Stimulated activated CD4-positive, alpha-beta T cell treated with anti-CD3 and anti-CD28 coated beads, TNF-alpha, amount 100 ng/mL, for 48 hours (primary cell): Measurements from ENCODE around the gene MTA1.

Source experiments
- DNase-seq, 3 donors: peaks; one replicate each; pipeline ENCODE4 v3.0.0-alpha.2; 2020; ENCODE audit warnings: low read depth in 3 of 3

Gene MTA1

GRCh38 chr14:105476097-105476830 is 56.6 kb downstream of the MTA1 start:
- DNase-seq, result no peak

- no peak for DNase-seq
These were observed 57.4 kb downstream of the MTA1 start for GRCh38 chr14:105476831-105477659.

- no peak for DNase-seq
These were observed 58.2 kb downstream of the MTA1 start for GRCh38 chr14:105477660-105478397.

- no peak for DNase-seq
These were observed 59.0 kb downstream of the MTA1 start for GRCh38 chr14:105478398-105479251.

- no peak for DNase-seq
These were observed 60.0 kb downstream of the MTA1 start for GRCh38 chr14:105479431-105480158.

- no peak for DNase-seq
These were observed 60.6 kb downstream of the MTA1 start for GRCh38 chr14:105480199-105480746.

- peak; percentile 79 to 87 (median 85) for DNase-seq
These were observed 61.5 kb downstream of the MTA1 start for GRCh38 chr14:105480807-105481801.

- DNase-seq, result peak; percentile 84 to 90 (median 87)
These were observed 62.3 kb downstream of the MTA1 start for GRCh38 chr14:105481886-105482457.

- DNase-seq, result no peak
These were observed 63.0 kb downstream of the MTA1 start for GRCh38 chr14:105482486-105483110.

GRCh38 chr14:105483300-105484068 is 63.9 kb downstream of the MTA1 start:
- DNase-seq, result no peak

- no peak for DNase-seq
These were observed 64.7 kb downstream of the MTA1 start for GRCh38 chr14:105484069-105484996.

GRCh38 chr14:105484997-105485393 is 65.4 kb downstream of the MTA1 start:
- DNase-seq, result no peak

- DNase-seq, result no peak
These were observed 66.1 kb downstream of the MTA1 start for GRCh38 chr14:105485739-105486162.

GRCh38 chr14:105486163-105486973 is 66.7 kb downstream of the MTA1 start, which contains the start of gene CRIP1:
TSS of gene CRIP1 (plus strand) at chr14:105486886. CDS start at chr14:105487260, 374 bp downstream.
- no peak for DNase-seq

GRCh38 chr14:105486974-105487448 is 67.4 kb downstream of the MTA1 start:
- no peak for DNase-seq
